Stimulated activated naive B cell treated with anti-CD40 and anti-IgM and Interleukin-4, amounts not matched to agents 10 μg/mL and 1 μg/mL and 100 μg/mL, for 72 hours (primary cell): ENCODE results near the gene MYL6B.
"Not testable (repeated sequence)": the region's sequence is repeated elsewhere in the genome, so short reads cannot be mapped to it uniquely, and the experiment has no call there.

Experiments used
- ATAC-seq, 2 donors: fragments of 150-1000 bp; cut with Tn5 transposase; replicated peaks; 2 replicates each; pipeline ENCODE4 v1.10.0; 2021; ENCODE audit warnings: moderate library complexity in 1 of 2
- DNase-seq: peaks from one replicate; pipeline ENCODE4 v3.0.0; 2021
- H3K27ac Mint-ChIP-seq: one replicate; pipeline ENCODE4 v1.8.0; 2022; ENCODE audit warnings: mild to moderate bottlenecking, mixed read lengths
- H3K27me3 Mint-ChIP-seq, 2 donors: one replicate each; pipeline ENCODE4 v1.8.0; 2022; ENCODE audit warnings: mixed read lengths in 2 of 2
- H3K36me3 Mint-ChIP-seq, 2 donors: one replicate each; pipeline ENCODE4 v1.8.0; 2022; ENCODE audit warnings: mixed read lengths in 2 of 2, mild to moderate bottlenecking in 1 of 2
- H3K4me1 Mint-ChIP-seq, 2 donors: one replicate each; pipeline ENCODE4 v1.8.0; 2022; ENCODE audit warnings: mixed read lengths in 2 of 2, mild to moderate bottlenecking in 1 of 2
- H3K4me3 Mint-ChIP-seq, 2 donors: one replicate each; pipeline ENCODE4 v1.8.0; 2022; ENCODE audit warnings: mild to moderate bottlenecking in 2 of 2, mixed read lengths in 2 of 2, moderate library complexity in 1 of 2
- H3K9me3 Mint-ChIP-seq, 2 donors: one replicate each; pipeline ENCODE4 v1.8.0; 2022; ENCODE audit warnings: mixed read lengths in 2 of 2, mild to moderate bottlenecking in 1 of 2

The MYL6B gene

DNA sequence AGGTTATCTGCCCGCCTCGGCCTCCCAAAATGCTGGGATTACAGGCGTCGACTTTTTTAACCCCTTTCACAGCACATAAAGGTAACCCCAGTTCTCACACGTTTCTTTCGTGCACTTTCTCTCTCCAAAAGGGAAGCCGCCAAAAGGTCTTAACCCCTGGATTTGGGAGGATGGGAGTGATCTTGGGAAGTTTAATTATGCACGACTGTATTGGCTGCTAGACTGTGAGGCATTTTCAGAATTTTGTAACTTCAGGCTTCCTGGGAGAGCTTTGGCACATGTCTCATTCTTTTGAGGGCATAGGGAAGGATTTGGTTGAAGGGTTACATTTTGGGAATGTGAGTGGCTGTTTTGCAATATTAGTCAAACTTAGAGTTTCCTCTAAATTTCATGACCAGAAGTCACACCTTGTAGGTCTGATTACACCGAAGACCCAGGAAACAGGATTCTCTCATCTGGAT, 38.3 kb downstream of the MYL6B start:
- Mint-ChIP-seq H3K9me3 (no peaks in the 10 kb centered on the region), H3K27ac (peak overlapping the region; percentile 100), H3K4me3 (peak overlapping the region; percentile 84 to 92), H3K36me3 (peaks cover 7 to 12% of the 10 kb centered on the region in 2 donors), H3K27me3 (peaks cover 0 to 4% of the 10 kb centered on the region in 2 donors), H3K4me1 (peaks cover 29 to 51% of the 10 kb centered on the region in 2 donors)
- DNase-seq, result no peak
- ATAC-seq, result no peak

DNA sequence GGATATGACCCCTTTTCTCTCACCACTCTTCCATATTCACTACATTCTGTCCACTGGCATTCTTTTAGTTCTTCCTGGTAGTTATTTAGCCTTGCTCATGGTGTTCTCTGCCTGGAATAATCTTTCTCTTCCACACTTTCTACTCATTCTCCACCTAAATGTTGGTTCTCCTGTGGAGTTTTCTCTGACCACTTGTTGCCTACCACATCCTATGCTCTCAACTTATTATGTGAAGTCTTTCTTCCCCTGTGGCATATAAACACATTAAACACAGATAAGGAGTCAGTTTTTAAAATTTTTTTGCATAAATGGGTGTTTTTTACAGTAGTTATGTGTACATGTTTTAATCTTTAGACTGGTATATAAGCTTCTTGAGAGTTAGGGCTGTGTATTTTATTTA, 40.2 kb downstream of the MYL6B start:
- peaks cover 2 to 9% of the 10 kb centered on the region in 2 donors for H3K36me3 Mint-ChIP-seq
- DNase-seq (no peak), ATAC-seq (no peak)
- no peak overlapping the region for H3K4me3 Mint-ChIP-seq
- no peak overlapping the region for H3K27ac Mint-ChIP-seq
- peaks cover 0 to 4% of the 10 kb centered on the region in 2 donors for H3K27me3 Mint-ChIP-seq
- no peaks in the 10 kb centered on the region for H3K9me3 Mint-ChIP-seq
- H3K4me1 Mint-ChIP-seq, result peaks cover 24 to 34% of the 10 kb centered on the region in 2 donors

GRCh38 chr12:56193025-56193578, 40.7 kb downstream of the MYL6B start:
- DNase-seq (peak; percentile 61), ATAC-seq (no peak)
- Mint-ChIP-seq H3K4me3 (peak overlapping the region in 1 of 2 donors; percentile 11), H3K36me3 (peaks cover 2 to 9% of the 10 kb centered on the region in 2 donors), H3K27me3 (peaks cover 0 to 4% of the 10 kb centered on the region in 2 donors), H3K9me3 (no peaks in the 10 kb centered on the region), H3K4me1 (peaks cover 19 to 29% of the 10 kb centered on the region in 2 donors), H3K27ac (peak overlapping the region; percentile 14)

DNA sequence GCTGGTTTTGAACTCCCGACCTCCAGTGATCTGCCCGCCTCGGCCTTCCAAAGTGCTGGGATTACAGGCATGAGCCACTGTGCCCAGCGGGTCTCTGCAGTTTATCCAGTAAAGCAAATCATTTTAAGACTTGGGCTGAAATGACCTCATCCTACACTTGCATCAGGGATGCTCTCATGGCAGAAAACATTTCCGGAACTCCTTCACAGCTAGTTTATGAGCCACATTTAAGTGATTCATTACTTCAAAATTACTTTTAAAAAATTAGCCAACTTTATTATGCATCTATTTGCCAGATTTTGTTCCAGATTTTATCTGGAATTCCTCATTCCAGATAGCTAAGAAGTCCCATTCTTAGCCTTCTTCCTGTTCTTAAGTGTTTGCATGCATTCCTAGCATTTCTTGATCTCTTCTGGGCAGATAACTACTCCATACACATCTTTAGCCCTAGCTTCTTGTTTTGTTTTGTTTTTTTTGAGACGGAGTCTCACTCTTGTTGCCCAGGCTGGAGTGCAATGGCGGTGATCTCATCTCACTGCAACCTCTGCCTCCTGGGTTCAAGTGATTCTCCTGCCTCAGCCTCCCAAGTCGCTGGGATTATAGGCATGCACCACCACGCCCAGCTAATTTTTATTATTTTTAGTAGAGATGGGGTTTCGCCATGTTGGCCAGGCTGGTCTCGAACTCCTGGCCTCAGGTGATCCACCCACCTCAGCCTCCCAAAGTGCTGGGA, 44.6 kb downstream of the MYL6B start:
- not testable (repeated sequence) for H3K9me3 Mint-ChIP-seq, H3K27ac Mint-ChIP-seq, H3K4me3 Mint-ChIP-seq, H3K4me1 Mint-ChIP-seq, H3K36me3 Mint-ChIP-seq, H3K27me3 Mint-ChIP-seq, ATAC-seq, DNase-seq

DNA sequence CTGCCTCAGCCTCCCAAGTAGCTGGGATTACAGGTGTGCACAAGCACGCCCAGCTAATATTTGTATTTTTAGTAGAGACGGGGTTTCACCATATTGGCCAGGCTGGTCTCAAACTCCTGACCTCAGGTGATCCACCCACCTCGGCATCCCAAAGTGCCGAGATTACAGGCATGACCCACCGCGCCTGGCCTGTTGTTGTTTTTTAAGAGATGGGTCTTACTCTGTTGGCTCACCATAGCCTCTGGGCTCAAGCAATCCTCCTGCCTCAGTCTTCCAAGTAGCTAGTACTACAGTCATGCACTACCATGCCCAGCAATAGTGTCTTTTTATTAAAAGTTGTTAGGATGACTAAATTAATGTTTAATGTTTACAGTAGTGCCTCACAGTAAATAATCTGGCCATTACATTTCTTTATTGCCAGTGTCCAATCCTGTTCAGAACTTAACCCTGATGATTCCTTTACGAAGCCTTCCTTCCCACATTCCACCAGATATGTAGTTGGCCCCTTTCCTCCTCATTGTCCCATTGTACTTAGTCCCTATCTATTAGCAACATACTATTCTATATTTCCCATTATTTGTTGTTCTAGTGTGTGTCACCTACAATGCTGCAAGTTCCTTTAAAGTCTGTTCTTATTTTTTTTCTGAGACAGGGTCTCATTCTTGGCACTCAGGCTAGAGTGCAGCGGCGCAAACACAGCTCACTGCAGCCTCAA, 45.7 kb downstream of the MYL6B start:
- DNase-seq, result no peak
- no peak for ATAC-seq
- no peaks in the 10 kb centered on the region for H3K9me3 Mint-ChIP-seq
- no peaks in the 10 kb centered on the region for H3K36me3 Mint-ChIP-seq
- no peak overlapping the region for H3K4me3 Mint-ChIP-seq
- H3K27me3 Mint-ChIP-seq, result no peaks in the 10 kb centered on the region
- H3K4me1 Mint-ChIP-seq, result peaks cover 10 to 12% of the 10 kb centered on the region in 2 donors
- no peak overlapping the region for H3K27ac Mint-ChIP-seq

DNA sequence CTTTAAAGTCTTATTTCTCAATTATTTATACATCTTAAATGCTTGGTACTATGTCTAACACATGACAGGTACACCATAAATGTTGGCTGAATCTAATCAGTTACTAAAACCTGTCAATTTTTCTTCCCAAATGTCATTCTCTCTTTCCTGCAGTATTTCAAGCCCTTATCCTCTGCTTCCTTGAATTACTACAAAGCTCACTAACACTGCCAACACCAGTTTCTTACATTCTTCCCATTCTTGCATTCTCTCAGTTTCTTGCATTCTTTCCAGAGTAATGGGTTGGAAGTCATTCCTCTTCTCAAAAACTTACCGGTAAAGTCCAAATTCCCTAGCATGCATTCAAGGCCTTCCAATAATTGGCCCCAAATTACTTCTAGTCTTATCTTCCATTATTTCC, 46.4 kb downstream of the MYL6B start:
- Mint-ChIP-seq H3K36me3 (no peaks in the 10 kb centered on the region), H3K27ac (peak overlapping the region; percentile 2), H3K4me3 (no peak overlapping the region), H3K9me3 (no peaks in the 10 kb centered on the region), H3K27me3 (no peaks in the 10 kb centered on the region), H3K4me1 (peaks cover 5 to 7% of the 10 kb centered on the region in 2 donors)
- ATAC-seq (no peak), DNase-seq (no peak)

DNA sequence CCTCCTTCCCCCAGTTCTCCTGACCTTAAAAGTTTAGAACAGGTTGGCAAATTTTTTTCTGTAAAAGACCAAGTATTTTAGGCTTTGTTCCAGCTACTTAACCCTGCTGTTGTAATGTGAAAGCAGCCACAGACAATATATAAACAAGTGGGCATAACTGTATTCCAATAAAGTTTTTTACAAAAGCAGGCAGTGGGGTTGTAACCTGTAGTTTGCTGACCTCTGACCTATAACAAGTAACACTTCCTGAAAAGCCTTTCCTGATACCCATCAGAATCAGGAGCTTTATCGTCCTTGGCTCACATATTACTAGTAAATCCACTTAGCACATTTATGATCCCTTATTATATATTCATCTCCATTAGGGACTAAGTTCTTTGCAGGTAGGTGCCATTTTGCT, 50.0 kb downstream of the MYL6B start:
- H3K27ac Mint-ChIP-seq, result peak overlapping the region; percentile 79
- DNase-seq (no peak), ATAC-seq (no peak)
- no peaks in the 10 kb centered on the region for H3K27me3 Mint-ChIP-seq
- peaks cover 9 to 23% of the 10 kb centered on the region in 2 donors for H3K36me3 Mint-ChIP-seq
- peaks cover 11 to 22% of the 10 kb centered on the region in 2 donors for H3K4me1 Mint-ChIP-seq
- no peaks in the 10 kb centered on the region for H3K9me3 Mint-ChIP-seq
- H3K4me3 Mint-ChIP-seq, result no peak overlapping the region

DNA sequence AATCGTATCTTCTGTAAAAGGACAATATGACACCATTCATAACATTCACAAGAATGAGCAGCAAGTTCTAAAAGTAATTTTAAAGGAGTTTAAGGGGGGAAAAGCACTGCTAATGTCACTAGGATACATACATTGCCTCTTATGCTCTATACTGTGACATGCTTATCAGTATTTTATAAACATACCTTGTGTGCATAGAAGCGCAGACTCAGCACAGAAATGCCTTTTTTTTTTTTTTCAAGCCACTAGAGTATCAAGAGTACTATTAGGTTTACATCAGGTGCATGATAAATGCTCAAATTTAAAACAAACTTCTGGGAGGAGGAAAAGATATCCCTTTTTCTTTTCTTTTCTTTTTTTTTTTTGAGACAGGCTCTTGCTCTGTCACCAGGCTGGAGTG, 50.5 kb downstream of the MYL6B start:
- Mint-ChIP-seq H3K27me3 (no peaks in the 10 kb centered on the region), H3K9me3 (no peaks in the 10 kb centered on the region), H3K27ac (peak overlapping the region; percentile 79), H3K4me3 (no peak overlapping the region), H3K4me1 (peaks cover 15 to 25% of the 10 kb centered on the region in 2 donors), H3K36me3 (peaks cover 12 to 27% of the 10 kb centered on the region in 2 donors)
- no peak for DNase-seq
- no peak for ATAC-seq

DNA sequence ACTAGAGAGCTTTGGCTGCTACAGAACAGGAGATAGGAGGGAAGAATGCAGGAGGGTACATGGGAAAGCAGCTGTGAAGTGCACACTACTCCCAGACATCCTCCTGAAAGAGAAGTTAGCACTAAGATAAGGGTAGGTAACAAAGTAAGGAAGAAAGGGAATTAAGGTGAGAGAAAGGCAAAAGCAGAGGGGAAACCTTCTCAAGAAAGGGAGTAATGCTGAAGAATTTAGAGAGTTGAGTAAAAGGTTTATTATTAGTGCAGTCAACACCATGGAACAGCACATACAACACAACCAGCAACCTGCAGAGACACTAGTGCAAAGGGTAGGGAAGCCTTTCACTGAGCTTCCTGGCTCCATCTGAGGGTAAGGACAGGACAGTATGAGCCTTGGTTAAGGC, 51.9 kb downstream of the MYL6B start:
- Mint-ChIP-seq H3K36me3 (peaks cover 12 to 35% of the 10 kb centered on the region in 2 donors), H3K4me3 (no peak overlapping the region), H3K27ac (peak overlapping the region; percentile 9), H3K9me3 (no peaks in the 10 kb centered on the region), H3K27me3 (no peaks in the 10 kb centered on the region), H3K4me1 (peaks cover 15 to 22% of the 10 kb centered on the region in 2 donors)
- no peak for DNase-seq
- no peak for ATAC-seq

- peaks cover 19 to 24% of the 10 kb centered on the region in 2 donors for H3K4me1 Mint-ChIP-seq
- ATAC-seq (peak; percentile 35 to 48), DNase-seq (no peak)
- H3K9me3 Mint-ChIP-seq, result no peaks in the 10 kb centered on the region
- H3K27me3 Mint-ChIP-seq, result no peaks in the 10 kb centered on the region
- H3K36me3 Mint-ChIP-seq, result peaks cover 20 to 44% of the 10 kb centered on the region in 2 donors
- H3K4me3 Mint-ChIP-seq, result no peak overlapping the region
- peak overlapping the region; percentile 71 for H3K27ac Mint-ChIP-seq
Observed at GRCh38 chr12:56205445-56205844, 53.1 kb downstream of the MYL6B start.

DNA sequence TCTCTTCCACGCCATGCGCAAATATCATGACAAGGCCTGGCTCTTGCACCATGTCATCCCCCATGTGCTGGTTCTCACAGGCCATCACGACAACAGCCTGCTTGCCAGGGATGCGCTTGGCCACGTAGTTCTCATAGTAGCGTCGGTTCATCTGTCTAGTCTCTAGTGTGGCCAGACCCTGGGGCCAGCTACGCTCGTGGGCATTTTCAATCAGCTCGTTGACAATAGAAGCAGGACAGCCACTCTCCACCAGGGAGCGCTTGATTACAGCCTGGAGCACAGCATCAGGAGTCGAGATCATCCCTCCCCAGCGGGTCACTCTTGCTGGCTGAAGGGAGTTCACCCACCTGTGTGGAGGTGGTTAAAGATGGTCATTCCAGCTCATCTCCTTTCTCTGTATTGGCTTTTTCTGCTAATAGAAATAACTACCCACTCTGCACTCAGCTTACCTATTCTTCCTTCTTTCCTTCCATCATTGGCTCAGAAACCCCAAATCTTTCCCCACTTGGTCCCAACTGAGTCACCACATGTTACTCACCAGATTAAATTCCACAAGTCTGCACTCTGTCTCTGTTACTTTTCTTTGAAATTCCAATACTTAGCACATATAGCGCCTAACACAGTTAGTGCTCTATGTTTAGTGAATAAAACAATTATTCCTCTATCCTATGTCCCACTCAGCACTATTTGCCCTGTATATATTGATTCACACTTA, 54.2 kb downstream of the MYL6B start:
- H3K4me1 Mint-ChIP-seq, result peaks cover 20 to 26% of the 10 kb centered on the region in 2 donors

More for the DNA sequence above, 54.2 kb downstream of the MYL6B start:
- Mint-ChIP-seq H3K27ac (no peak overlapping the region), H3K4me3 (no peak overlapping the region), H3K36me3 (peaks cover 23 to 55% of the 10 kb centered on the region in 2 donors), H3K9me3 (no peaks in the 10 kb centered on the region), H3K27me3 (no peaks in the 10 kb centered on the region)
- ATAC-seq, result peak; percentile 55 to 64
- peak; percentile 21 for DNase-seq
